T-helper 1 cell treated with Interleukin-12 subunit alpha and Interleukin-12 subunit beta and Interleukin-4 antibody, amounts not matched to agents 30 μg/mL and 1 μg/mL, for 36 hours (primary cell): ENCODE measurements around the gene MLEC.
A peak's percentile ranks its signal among the peaks of the same experiment; 100 is the strongest.

Source experiments
- H3K27ac Mint-ChIP-seq: one replicate; pipeline ENCODE4 v1.8.0; 2021; ENCODE audit warnings: mild to moderate bottlenecking, mixed read lengths
- H3K27me3 Mint-ChIP-seq: one replicate; pipeline ENCODE4 v1.8.0; 2021; ENCODE audit warnings: low read depth, mixed read lengths
- H3K36me3 Mint-ChIP-seq: one replicate; pipeline ENCODE4 v1.8.0; 2021; ENCODE audit warnings: low read depth, mixed read lengths
- H3K4me1 Mint-ChIP-seq: one replicate; pipeline ENCODE4 v1.8.0; 2021; ENCODE audit warnings: low read depth, mixed read lengths
- H3K4me3 Mint-ChIP-seq: one replicate; pipeline ENCODE4 v1.8.0; 2021; ENCODE audit warnings: mild to moderate bottlenecking, moderate library complexity, mixed read lengths
- H3K9me3 Mint-ChIP-seq: one replicate; pipeline ENCODE4 v1.8.0; 2021; ENCODE audit warnings: mixed read lengths

Gene MLEC

DNA sequence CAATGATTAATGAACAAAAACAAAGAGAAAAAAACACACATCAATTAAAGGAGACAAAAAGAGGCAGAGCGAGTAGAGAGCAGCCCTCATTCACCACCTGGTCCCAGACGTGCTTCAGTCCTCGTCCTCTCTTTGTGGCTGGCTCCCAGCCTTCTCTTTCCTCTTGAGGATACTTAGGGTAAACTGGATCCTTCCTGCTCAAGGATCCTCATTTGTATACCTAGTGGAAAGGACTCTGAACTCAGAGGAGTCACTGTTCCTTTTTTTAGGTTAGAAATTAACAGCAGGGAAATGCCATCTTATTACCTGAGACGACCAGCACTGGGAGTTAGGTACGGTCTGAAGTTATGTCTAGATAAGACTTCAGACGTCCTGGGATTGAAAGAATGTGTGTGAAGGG is 9.7 kb downstream of the MLEC start:
- no peaks in the 10 kb centered on the region for H3K9me3 Mint-ChIP-seq
- H3K27me3 Mint-ChIP-seq, result no peaks in the 10 kb centered on the region
- peaks cover 51% of the 10 kb centered on the region for H3K36me3 Mint-ChIP-seq
- H3K4me1 Mint-ChIP-seq, result peaks cover 27% of the 10 kb centered on the region
- no peak overlapping the region for H3K4me3 Mint-ChIP-seq
- H3K27ac Mint-ChIP-seq, result no peak overlapping the region

DNA sequence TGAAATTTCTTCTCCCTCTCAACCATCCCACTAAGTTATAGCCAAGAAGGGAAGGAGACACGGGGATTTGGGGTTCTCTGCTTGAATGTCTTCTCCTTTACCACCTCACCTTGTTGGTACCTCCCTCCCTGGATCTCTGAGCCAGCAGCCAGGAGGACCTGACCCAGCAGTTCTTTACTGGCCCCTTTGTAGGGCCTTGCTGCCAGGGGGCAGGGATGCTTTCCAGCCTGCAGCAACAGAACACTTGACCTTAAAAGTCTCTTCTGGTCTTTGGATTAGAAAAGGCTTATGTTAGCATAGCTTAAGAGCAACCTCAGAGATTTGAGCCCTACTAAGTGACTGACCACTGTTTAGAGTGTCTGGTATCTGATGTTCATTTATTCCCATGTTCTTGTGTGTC is 10.4 kb downstream of the MLEC start:
- Mint-ChIP-seq H3K27ac (no peak overlapping the region), H3K36me3 (peaks cover 54% of the 10 kb centered on the region), H3K4me1 (peaks cover 22% of the 10 kb centered on the region), H3K4me3 (no peak overlapping the region), H3K9me3 (no peaks in the 10 kb centered on the region), H3K27me3 (no peaks in the 10 kb centered on the region)

DNA sequence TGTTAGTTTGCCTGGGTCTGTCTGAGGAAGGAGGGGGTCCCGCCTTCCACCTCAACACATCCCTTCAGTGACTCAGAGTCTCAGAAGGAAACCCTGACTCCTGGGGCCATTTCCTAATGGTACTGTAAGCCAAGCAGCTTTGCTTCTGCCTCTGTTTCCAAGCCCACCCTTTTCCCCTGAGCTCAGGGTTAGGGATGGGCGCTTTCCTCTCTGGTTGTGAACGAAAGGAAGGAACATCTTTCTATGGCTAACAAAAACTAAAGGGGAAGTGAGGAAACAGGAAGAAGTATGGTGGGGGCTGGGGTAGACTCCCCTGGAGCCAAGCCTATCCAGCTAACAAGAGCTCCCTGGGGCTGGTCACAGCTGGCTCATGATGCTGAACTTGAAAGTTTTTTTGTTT is 11.7 kb downstream of the MLEC start:
- H3K27ac Mint-ChIP-seq, result no peak overlapping the region
- peaks cover 12% of the 10 kb centered on the region for H3K4me1 Mint-ChIP-seq
- H3K9me3 Mint-ChIP-seq, result no peaks in the 10 kb centered on the region
- H3K36me3 Mint-ChIP-seq, result peaks cover 49% of the 10 kb centered on the region
- H3K4me3 Mint-ChIP-seq, result no peak overlapping the region
- H3K27me3 Mint-ChIP-seq, result no peaks in the 10 kb centered on the region

DNA sequence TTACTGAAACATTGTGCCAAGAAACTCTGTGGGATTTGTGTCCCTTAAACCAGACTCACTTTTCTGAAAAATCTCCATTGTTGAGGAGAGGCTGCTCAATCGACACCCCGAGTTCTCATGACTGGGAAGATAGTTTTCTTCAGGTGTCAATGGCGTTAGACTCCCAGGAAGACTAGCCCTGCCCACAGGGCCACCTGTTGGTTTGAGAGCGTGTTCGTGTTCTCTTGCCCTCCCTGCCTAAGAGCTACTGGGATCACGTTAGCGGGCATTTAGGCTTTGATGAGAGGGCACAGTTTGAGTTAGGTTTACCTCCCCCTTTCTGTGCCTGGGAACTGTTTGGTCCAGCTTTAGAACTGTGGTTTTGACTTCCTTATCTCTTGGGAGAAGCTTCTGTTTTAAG is 12.6 kb downstream of the MLEC start:
- Mint-ChIP-seq H3K4me1 (peaks cover 7% of the 10 kb centered on the region), H3K9me3 (no peaks in the 10 kb centered on the region), H3K27ac (no peak overlapping the region), H3K36me3 (peaks cover 41% of the 10 kb centered on the region), H3K4me3 (no peak overlapping the region), H3K27me3 (no peaks in the 10 kb centered on the region)

DNA sequence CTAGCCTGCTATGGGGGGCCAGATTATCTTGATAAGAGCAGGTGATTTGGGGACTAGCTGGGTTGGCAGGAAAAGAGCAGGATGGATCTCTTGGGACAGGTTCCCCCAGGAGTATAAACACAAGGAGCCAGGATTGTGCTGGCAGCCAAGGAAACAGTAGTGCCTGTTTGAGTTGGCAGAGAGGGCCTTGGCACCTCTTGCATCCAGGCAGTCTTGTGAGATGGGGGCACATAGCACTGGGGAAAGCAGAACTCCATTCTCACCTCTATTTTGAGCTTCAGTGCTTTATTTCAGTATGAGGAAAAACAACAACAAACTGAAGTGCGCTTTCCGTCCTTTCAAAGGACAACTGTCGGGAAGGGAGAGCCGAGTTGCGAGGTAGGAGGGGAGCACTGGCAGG is 13.9 kb downstream of the MLEC start:
- Mint-ChIP-seq H3K4me1 (peaks cover 7% of the 10 kb centered on the region), H3K4me3 (no peak overlapping the region), H3K27me3 (no peaks in the 10 kb centered on the region), H3K36me3 (peaks cover 28% of the 10 kb centered on the region), H3K27ac (no peak overlapping the region), H3K9me3 (no peaks in the 10 kb centered on the region)

DNA sequence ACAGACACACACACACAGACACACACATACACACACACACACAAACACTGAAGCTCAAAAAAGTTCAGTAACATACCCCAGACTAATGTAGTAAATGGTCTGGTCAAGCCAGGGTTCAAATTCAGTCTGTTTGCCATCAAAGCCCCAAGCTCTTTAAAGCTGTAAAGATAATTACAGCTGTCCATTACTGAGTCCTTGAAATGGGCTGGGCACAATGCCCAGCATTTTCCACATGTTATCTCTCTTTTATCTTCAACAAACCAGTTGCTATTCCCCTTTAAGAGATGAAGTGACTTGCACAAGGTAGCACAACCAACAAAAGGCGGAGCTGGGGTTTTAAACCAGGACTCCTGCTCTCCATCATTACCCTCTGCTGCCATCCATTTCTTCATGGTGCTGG is 15.7 kb downstream of the MLEC start:
- Mint-ChIP-seq H3K27me3 (no peaks in the 10 kb centered on the region), H3K9me3 (no peaks in the 10 kb centered on the region), H3K4me3 (no peak overlapping the region), H3K4me1 (peaks cover 5% of the 10 kb centered on the region), H3K27ac (no peak overlapping the region), H3K36me3 (peaks cover 12% of the 10 kb centered on the region)

DNA sequence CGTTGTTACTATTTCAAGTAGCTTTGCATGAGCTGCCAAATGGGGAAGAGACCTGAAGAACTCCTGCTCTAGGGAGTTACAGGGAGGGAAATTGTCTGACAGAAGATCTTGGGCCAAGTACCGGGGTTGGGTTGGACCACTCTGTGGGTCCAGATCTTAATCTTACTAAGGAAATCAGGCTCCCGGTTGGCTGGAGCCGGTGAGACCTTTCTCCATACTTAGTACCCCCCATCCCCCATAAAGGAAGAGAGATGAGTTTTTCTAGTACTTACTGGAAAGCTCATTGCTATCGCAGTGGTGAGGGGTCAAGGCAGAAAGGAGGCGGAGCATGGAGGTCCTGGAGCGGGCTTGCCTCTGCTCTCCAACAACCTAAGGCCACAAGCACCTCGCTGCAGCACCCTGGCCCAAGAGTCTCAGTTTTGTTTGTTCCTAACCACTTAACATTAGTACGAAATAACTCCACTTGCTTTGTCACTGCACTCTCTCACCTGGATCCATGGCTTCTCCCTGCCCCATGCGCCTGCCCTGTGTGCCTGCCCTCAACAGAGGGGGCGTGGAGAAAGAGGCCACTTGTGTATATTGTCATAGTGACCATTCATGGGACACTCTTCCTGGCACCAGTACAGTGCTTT is 16.5 kb downstream of the MLEC start:
- H3K9me3 Mint-ChIP-seq, result no peaks in the 10 kb centered on the region
- peaks cover 10% of the 10 kb centered on the region for H3K36me3 Mint-ChIP-seq
- H3K4me3 Mint-ChIP-seq, result no peak overlapping the region
- no peaks in the 10 kb centered on the region for H3K27me3 Mint-ChIP-seq
- peaks cover 2% of the 10 kb centered on the region for H3K4me1 Mint-ChIP-seq
- H3K27ac Mint-ChIP-seq, result no peak overlapping the region

DNA sequence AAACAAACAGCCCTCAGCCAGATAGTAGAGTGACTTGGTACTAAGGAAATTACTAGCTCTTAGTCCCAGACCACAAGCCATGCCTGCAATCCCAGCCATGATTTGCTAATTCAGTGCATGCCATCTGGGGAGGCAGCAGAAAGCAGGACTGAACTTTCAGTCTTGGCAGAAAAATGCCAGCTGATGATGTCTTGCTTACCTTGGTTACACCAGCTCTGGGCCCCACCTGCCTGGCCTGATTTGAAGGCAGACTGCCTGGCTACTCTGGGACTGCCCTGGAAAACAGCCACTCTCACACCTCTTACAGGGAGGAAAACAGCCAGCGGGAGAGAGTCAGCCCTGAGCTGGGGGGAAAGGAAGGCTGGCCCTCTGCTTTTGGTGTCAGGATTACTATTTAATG is 18.7 kb downstream of the MLEC start:
- Mint-ChIP-seq H3K4me3 (no peak overlapping the region), H3K4me1 (peaks cover 5% of the 10 kb centered on the region), H3K36me3 (peaks cover 9% of the 10 kb centered on the region), H3K27ac (no peak overlapping the region), H3K9me3 (no peaks in the 10 kb centered on the region), H3K27me3 (no peaks in the 10 kb centered on the region)

DNA sequence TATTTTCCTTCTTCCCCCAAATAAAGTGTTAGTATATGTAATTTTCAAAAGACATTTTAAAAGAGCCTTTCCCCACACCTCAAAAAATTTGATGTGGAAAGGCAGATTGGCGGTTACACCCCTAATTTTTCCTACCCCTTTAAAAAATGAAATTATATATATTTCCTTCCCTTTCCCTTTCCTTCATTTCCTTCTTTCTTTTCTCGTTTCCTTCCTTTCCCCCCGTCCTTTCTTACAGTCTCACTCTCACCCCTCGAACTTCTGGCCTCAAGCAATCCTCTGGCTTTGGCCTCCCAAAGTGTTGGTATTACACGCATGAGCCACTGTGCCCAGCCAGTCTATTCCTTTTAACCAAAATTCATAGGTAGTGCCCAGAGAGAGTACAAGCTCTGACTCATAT is 19.1 kb downstream of the MLEC start:
- Mint-ChIP-seq H3K27ac (no peak overlapping the region), H3K4me1 (peaks cover 5% of the 10 kb centered on the region), H3K27me3 (no peaks in the 10 kb centered on the region), H3K4me3 (no peak overlapping the region), H3K36me3 (peaks cover 5% of the 10 kb centered on the region), H3K9me3 (no peaks in the 10 kb centered on the region)

DNA sequence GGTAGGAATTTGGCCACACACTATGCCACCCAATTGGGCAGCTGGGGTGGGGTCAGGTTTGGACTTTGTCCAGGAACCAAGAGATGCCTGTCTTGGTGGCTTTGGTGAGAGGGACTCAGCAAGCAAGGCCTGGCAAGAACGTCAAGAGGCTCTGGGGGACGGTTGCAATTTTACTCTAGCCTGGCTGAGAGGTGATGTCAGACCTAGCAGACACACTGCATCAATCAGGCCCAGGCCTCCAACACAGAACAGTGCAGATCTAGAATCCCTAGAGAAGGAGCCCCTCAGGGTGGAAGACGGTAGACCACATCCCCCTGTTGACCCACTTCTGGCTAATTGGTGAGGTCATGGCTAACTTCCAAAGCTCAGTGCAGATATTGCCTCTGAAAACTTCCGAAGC is 21.7 kb downstream of the MLEC start:
- peaks cover 3% of the 10 kb centered on the region for H3K36me3 Mint-ChIP-seq
- H3K4me1 Mint-ChIP-seq, result peaks cover 24% of the 10 kb centered on the region
- H3K27me3 Mint-ChIP-seq, result no peaks in the 10 kb centered on the region
- H3K27ac Mint-ChIP-seq, result no peak overlapping the region
- H3K9me3 Mint-ChIP-seq, result no peaks in the 10 kb centered on the region
- H3K4me3 Mint-ChIP-seq, result peak overlapping the region; percentile 21

DNA sequence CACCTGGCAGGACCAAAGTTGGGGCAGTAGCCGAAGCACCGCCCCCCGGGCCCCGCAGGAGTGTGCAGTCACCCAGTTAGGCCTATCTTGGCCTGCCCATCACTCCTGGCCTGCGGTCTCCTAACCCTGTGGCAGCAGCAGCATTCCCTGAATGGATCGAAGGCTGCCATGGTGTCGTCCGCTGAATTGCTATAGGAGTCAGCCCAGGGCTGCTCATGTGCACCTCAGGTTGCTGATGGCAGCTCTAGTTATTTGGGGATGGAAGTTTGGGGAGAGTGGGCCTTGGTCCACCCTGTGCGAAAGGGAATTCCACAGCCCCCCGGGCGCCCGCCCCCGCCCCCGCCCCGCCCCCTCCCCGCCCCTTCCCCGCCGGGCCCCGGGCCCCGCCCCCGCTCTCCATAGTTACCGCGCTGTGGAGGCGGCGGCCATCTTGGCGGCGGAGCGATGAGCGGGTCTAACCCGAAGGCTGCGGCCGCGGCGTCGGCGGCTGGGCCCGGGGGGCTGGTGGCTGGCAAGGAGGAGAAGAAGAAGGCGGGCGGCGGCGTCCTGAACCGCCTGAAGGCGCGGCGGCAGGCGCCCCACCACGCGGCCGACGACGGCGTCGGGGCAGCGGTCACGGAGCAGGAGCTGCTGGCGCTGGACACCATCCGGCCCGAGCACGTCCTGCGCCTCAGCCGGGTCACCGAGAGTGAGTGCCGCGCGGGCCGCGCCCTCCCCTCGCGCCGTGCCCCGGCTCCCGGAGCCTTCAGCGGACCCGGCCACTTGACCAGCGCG is 23.3 kb downstream of the MLEC start, which contains the start of gene UNC119B:
UNC119B (plus strand) TSS at position 428 of the 774 bp plus-strand sequence; CDS start at position 445, 17 bp downstream.
- peaks cover 9% of the 10 kb centered on the region for H3K36me3 Mint-ChIP-seq
- H3K4me3 Mint-ChIP-seq, result peak within 1 kb of the TSS; percentile 93
- peaks cover 30% of the 10 kb centered on the region for H3K4me1 Mint-ChIP-seq
- H3K27me3 Mint-ChIP-seq, result no peaks in the 10 kb centered on the region
- peak within 1 kb of the TSS; percentile 84 for H3K27ac Mint-ChIP-seq
- no peaks in the 10 kb centered on the region for H3K9me3 Mint-ChIP-seq

DNA sequence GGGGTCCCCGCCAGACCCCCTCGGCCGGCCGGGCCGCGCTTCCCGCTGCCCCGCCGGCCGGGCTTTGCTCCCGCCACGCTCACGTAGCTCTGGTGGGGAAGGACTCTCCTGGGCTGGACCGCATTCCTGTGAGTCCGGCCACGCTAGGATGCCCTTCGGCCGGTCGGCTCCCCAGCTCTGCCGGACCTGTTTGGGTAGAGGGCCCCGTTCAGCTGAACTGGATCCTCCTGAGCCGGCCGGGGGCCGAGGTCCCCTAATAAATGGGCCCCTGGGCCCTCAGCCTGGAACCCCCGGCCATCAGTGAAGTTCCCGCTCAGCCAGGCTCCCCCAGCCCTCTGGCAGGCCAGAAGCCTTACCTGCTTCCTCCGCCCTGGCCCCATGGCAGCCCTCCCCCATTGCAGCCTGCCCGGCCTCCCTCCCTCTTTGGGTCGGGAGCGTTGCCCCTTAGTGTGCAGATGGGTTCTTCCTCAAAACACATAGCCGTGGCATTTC is 23.9 kb downstream of the MLEC start:
- Mint-ChIP-seq H3K4me3 (peak overlapping the region; percentile 93), H3K27ac (peak overlapping the region; percentile 84), H3K27me3 (no peaks in the 10 kb centered on the region), H3K4me1 (peaks cover 30% of the 10 kb centered on the region), H3K36me3 (peaks cover 9% of the 10 kb centered on the region), H3K9me3 (no peaks in the 10 kb centered on the region)

DNA sequence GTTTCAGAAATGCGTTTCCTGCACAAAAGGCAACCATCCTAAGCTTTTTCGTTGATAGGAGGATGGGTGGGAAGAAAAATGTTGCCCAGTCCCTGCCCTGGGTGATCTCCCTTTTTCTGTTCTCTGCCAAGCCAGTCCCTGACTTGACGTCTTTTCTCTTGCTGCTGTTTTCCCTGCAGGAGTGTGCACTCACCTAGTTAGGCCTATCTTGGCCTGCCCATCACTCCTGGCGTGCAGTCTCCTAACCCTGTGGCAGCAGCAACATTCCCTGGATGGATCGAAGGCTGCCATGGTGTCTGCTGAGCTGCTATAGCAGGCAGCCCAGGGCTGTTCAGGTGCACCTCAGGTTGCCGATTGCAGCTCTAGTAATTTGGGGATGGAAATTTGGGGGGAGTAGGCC is 24.5 kb downstream of the MLEC start:
- Mint-ChIP-seq H3K4me3 (peak overlapping the region; percentile 93), H3K36me3 (peaks cover 12% of the 10 kb centered on the region), H3K4me1 (peaks cover 30% of the 10 kb centered on the region), H3K27ac (peak overlapping the region; percentile 84), H3K9me3 (no peaks in the 10 kb centered on the region), H3K27me3 (no peaks in the 10 kb centered on the region)

DNA sequence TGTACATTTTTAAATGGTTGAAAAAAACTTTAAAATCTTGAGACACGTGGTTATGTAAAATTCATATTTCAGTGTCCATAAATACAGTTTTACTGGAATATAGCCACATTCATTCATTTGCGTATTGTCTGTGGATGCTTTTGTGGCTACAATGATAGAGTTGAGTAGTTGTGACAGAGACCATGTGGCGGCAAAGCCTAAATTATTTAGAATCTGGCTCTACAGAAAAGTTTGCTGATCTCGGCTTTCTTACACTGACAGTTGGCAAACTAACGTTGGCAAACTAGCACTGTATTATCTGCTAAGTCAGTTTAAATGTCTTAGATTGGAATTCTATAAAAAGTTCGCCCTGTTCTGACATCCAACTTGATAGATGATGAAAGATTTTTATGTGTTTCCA is 25.7 kb downstream of the MLEC start:
- Mint-ChIP-seq H3K4me1 (peaks cover 33% of the 10 kb centered on the region), H3K27ac (no peak overlapping the region), H3K9me3 (no peaks in the 10 kb centered on the region), H3K4me3 (no peak overlapping the region), H3K36me3 (peaks cover 18% of the 10 kb centered on the region), H3K27me3 (no peaks in the 10 kb centered on the region)

DNA sequence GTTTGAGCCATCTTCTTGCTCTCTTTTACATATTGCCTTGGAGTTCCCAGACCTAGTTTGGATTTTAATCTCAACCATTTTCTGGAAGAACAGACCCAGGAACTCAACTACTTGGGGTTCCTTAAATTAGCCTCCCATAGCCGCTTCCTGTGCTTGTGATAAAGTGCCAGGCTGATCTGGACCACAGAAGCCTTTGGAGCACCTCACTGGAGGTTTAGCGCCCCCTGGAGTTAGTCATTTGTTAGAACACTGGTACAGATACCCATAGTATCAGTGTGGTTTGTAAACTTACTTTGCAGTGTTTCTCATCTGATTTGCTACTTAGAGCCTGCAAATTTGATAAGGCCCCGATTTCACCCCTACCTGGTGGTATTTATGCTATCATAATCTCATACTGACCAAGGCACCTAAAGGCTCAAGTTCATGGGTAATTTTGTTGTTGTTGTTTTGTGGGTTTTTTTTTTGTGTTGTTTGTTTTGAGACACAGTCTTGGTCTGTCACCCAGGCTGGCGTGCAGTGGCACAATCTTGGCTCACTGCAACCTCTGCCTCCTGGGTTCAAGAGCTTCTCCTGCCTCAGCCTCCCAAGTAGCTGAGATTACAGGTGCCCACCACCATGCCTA is 27.0 kb downstream of the MLEC start:
- Mint-ChIP-seq H3K36me3 (peaks cover 27% of the 10 kb centered on the region), H3K9me3 (no peaks in the 10 kb centered on the region), H3K27ac (peak overlapping the region; percentile 33)

More for the DNA sequence above, 27.0 kb downstream of the MLEC start:
- H3K4me1 Mint-ChIP-seq, result peaks cover 42% of the 10 kb centered on the region
- H3K4me3 Mint-ChIP-seq, result peak overlapping the region; percentile 65
- no peaks in the 10 kb centered on the region for H3K27me3 Mint-ChIP-seq
